Measurements from ENCODE around the gene ELMO1. TPM values are rescaled to one million over a fixed set of nuclear protein-coding genes. Genes with fewer than 3 reads are reported as not detected.

Gene ELMO1
- total RNA-seq, 1 experiment from 2014 or later: not detected

DNA sequence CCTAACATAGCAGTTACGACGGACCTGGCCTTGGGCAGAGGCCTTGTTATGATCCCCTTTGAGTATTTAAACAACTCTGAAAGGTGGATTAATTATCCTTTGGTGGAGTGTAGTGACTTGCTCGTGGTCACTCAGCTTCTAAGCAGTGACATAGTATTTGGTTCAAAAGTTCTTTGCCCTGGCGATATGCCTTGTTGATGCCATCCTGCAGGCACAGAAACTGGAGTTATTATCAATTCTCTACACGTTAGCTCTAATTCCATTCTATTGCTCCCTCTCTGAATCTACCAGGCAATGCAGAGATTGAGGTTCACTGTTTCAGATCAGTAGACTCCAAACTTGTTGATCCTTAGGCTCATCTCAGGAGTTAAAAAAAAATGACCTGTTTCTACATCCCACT lies 32.5 kb upstream of the ELMO1 start:
- CTCF ChIA-PET: no interaction called here
- DNase-seq (no peak), ATAC-seq (no peak)
- H3K9me2 ChIP-seq (replicated peaks; ENCODE audit: low read length): no peaks in the 10 kb centered on the region
- no peaks in the 10 kb centered on the region for H3K79me2 ChIP-seq (ENCODE audit: low read length)
- POLR2A ChIA-PET (ENCODE audit: unreplicated experiment): no interaction called here
- no peak overlapping the region for H3K4me3 ChIP-seq (ENCODE audit: low read length)
- intact Hi-C loops (cut with micrococcal nuclease): no loop called here
- TF ChIP-seq EZH2 (IDR thresholded peaks at IDR 0.05; ENCODE audit: low read length, unreplicated experiment) (no peak), EZH2phosphoT487 (IDR thresholded peaks at IDR 0.05; ENCODE audit: borderline replicate concordance, low read length) (no peak), CTCF (conservative IDR thresholded peaks at IDR 0.05; ENCODE audit: low read depth, low read length) (no peak)
- no peaks in the 10 kb centered on the region for H3K27me3 ChIP-seq (ENCODE audit: low read length)
- H3K9me3 ChIP-seq (ENCODE audit: low read length): no peaks in the 10 kb centered on the region
- no peak overlapping the region for H2AFZ ChIP-seq (ENCODE audit: low read length)
- H3K27ac ChIP-seq (ENCODE audit: low read length): no peak overlapping the region
- H3K4me1 ChIP-seq (ENCODE audit: insufficient read depth, low read length): no peaks in the 10 kb centered on the region
- H3K36me3 ChIP-seq (ENCODE audit: low read depth, low read length): no peaks in the 10 kb centered on the region
- H3K4me2 ChIP-seq (ENCODE audit: low read length): no peak overlapping the region
- no peak overlapping the region for H3K9ac ChIP-seq (ENCODE audit: low read length)
- no TSS peak for BruUV-seq (replicated peaks)
- no peaks in the 10 kb centered on the region for H4K20me1 ChIP-seq (ENCODE audit: low read length)
- H3F3A ChIP-seq (ENCODE audit: low read length, unreplicated experiment): no peaks in the 10 kb centered on the region

GRCh38 chr7:37480041-37481031 lies 31.7 kb upstream of the ELMO1 start:
- no TSS peak for BruUV-seq (replicated peaks)
- intact Hi-C loops (cut with micrococcal nuclease): no loop called here
- H3K4me2 ChIP-seq (ENCODE audit: low read length): no peak overlapping the region
- no peaks in the 10 kb centered on the region for H3K27me3 ChIP-seq (ENCODE audit: low read length)
- H2AFZ ChIP-seq (ENCODE audit: low read length): no peak overlapping the region
- H3K9ac ChIP-seq (ENCODE audit: low read length): no peak overlapping the region
- ATAC-seq (no peak), DNase-seq (no peak)
- H3K36me3 ChIP-seq (ENCODE audit: low read depth, low read length): no peaks in the 10 kb centered on the region
- H3K27ac ChIP-seq (ENCODE audit: low read length): no peak overlapping the region
- H3F3A ChIP-seq (ENCODE audit: low read length, unreplicated experiment): no peaks in the 10 kb centered on the region
- no peak for TF ChIP-seq CTCF (conservative IDR thresholded peaks at IDR 0.05; ENCODE audit: low read depth, low read length)
- no peak for TF ChIP-seq EZH2 (IDR thresholded peaks at IDR 0.05; ENCODE audit: low read length, unreplicated experiment)
- TF ChIP-seq EZH2phosphoT487 (IDR thresholded peaks at IDR 0.05; ENCODE audit: borderline replicate concordance, low read length): no peak
- H3K9me3 ChIP-seq (ENCODE audit: low read length): no peaks in the 10 kb centered on the region
- ChIA-PET POLR2A (ENCODE audit: unreplicated experiment) (no interaction called here), CTCF (no interaction called here)
- H3K4me1 ChIP-seq (ENCODE audit: insufficient read depth, low read length): no peaks in the 10 kb centered on the region
- H3K9me2 ChIP-seq (replicated peaks; ENCODE audit: low read length): no peaks in the 10 kb centered on the region
- no peaks in the 10 kb centered on the region for H3K79me2 ChIP-seq (ENCODE audit: low read length)
- H4K20me1 ChIP-seq (ENCODE audit: low read length): no peaks in the 10 kb centered on the region
- H3K4me3 ChIP-seq (ENCODE audit: low read length): no peak overlapping the region

DNA sequence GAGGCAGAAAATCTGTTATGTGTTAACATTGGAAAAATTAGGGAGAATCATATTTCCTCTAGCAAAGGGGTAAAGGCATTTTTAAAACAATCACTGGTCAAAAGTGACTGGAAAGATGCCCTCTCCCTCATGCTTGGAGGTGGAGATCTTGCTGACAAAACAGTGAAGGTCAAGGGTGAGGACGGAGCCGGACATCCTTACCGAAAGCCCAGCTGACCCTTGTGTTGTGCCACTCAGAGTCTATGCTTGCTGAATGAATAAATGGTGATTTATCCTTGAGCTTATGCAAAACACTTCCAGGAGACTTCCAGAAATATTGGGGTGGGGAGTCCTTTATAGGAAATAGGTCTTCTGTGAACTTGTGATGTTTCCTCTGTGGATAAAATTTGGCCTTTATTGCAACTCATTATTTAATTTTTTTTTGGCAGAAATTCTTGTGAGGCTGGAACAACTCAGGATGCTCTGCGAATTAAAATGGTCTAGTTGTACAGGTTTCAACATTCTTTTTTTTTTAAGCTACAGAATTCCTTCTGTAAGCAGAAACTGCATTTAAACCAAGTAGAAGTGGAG lies 28.3 kb upstream of the ELMO1 start:
- TF ChIP-seq EZH2 (IDR thresholded peaks at IDR 0.05; ENCODE audit: low read length, unreplicated experiment): no peak
- TF ChIP-seq EZH2phosphoT487 (IDR thresholded peaks at IDR 0.05; ENCODE audit: borderline replicate concordance, low read length): no peak
- TF ChIP-seq CTCF (conservative IDR thresholded peaks at IDR 0.05; ENCODE audit: low read depth, low read length): no peak
- Histone ChIP-seq H3F3A (ENCODE audit: low read length, unreplicated experiment) (no peaks in the 10 kb centered on the region), H3K79me2 (ENCODE audit: low read length) (no peaks in the 10 kb centered on the region), H3K9me3 (ENCODE audit: low read length) (no peaks in the 10 kb centered on the region), H2AFZ (ENCODE audit: low read length) (no peak overlapping the region), H3K27me3 (ENCODE audit: low read length) (no peaks in the 10 kb centered on the region), H3K9ac (ENCODE audit: low read length) (no peak overlapping the region), H3K4me3 (ENCODE audit: low read length) (no peak overlapping the region), H3K27ac (ENCODE audit: low read length) (no peak overlapping the region), H3K9me2 (replicated peaks; ENCODE audit: low read length) (no peaks in the 10 kb centered on the region), H4K20me1 (ENCODE audit: low read length) (no peaks in the 10 kb centered on the region), H3K36me3 (ENCODE audit: low read depth, low read length) (no peaks in the 10 kb centered on the region), H3K4me1 (ENCODE audit: insufficient read depth, low read length) (no peaks in the 10 kb centered on the region), H3K4me2 (ENCODE audit: low read length) (no peak overlapping the region)
- ChIA-PET CTCF (no interaction called here), POLR2A (ENCODE audit: unreplicated experiment) (no interaction called here)
- no TSS peak for BruUV-seq (replicated peaks)
- intact Hi-C loops (cut with micrococcal nuclease): no loop called here
- no peak for ATAC-seq
- no peak for DNase-seq
